Neutrophil (primary cell): ENCODE results near the gene E2F3.

Source experiments
- H3K27ac ChIP-seq: fragments of 200-600 bp; sonication (generic); 2 replicates; pipeline ENCODE4 v1.5.1; 2016; ENCODE audit warnings: mild to moderate bottlenecking, moderate library complexity
- H3K27me3 ChIP-seq: fragments of 200-600 bp; sonication (generic); 2 replicates; pipeline ENCODE4 v1.6.0; 2016; ENCODE audit warnings: mild to moderate bottlenecking
- H3K36me3 ChIP-seq: fragments of 200-600 bp; sonication (generic); 2 replicates; pipeline ENCODE4 v1.5.1; 2017
- H3K4me1 ChIP-seq, 2 experiments: fragments of 200-600 bp in 1 of 2; sonication (generic) in 1 of 2; 1 replicate in 1 of 2; 2 replicates in 1 of 2; pipeline versions ENCODE4 v1.5.1 to v1.6.1; 2013 to 2016; ENCODE audit warnings: low read depth in 1 of 2, low read length in 1 of 2, mild to moderate bottlenecking in 1 of 2, moderate library complexity in 1 of 2; ENCODE audit not compliant: control insufficient read depth in 1 of 2, insufficient read depth in 1 of 2
- H3K4me3 ChIP-seq, 2 experiments: fragments of 200-600 bp in 1 of 2; sonication (generic) in 1 of 2; 1 replicate in 1 of 2; 2 replicates in 1 of 2; pipeline ENCODE4 v1.5.1; 2013 to 2016; ENCODE audit warnings: low read depth in 1 of 2, low read length in 1 of 2, mild to moderate bottlenecking in 1 of 2, moderate library complexity in 1 of 2
- H3K9me3 ChIP-seq: fragments of 200-600 bp; sonication (generic); 2 replicates; pipeline ENCODE4 v1.5.1; 2016
- CTCF ChIP-seq: fragments of 200-600 bp; sonication (generic); IDR thresholded peaks from 2 replicates; pipeline ENCODE4 v1.5.1; 2016; ENCODE audit warnings: antibody characterized with exemption

Gene E2F3

GRCh38 chr6:20401205-20402091 lies at the start of gene E2F3:
Gene E2F3 (plus strand): TSS chr6:20401879. CDS start chr6:20402233, 354 bp downstream.
- no peaks in the 10 kb centered on the region for H3K36me3 ChIP-seq
- peak within 1 kb of the TSS; percentile 99 for H3K27ac ChIP-seq
- TF ChIP-seq CTCF: peak; percentile 35
- H3K4me1 ChIP-seq: peaks cover 31 to 35% of the 10 kb centered on the region in 2 experiments
- H3K4me3 ChIP-seq: peak within 1 kb of the TSS; percentile 62 to 87
- H3K27me3 ChIP-seq: no peaks in the 10 kb centered on the region
- H3K9me3 ChIP-seq: no peaks in the 10 kb centered on the region

- no peaks in the 10 kb centered on the region for H3K36me3 ChIP-seq
- H3K27me3 ChIP-seq: no peaks in the 10 kb centered on the region
- peaks cover 2% of the 10 kb centered on the region for H3K9me3 ChIP-seq
- H3K4me1 ChIP-seq: peaks cover 0 to 1% of the 10 kb centered on the region in 2 experiments
- no peak overlapping the region for H3K27ac ChIP-seq
- TF ChIP-seq CTCF: no peak
- no peak overlapping the region for H3K4me3 ChIP-seq
These were observed 49.3 kb upstream of the E2F3 start for GRCh38 chr6:20352346-20352745.

- no peaks in the 10 kb centered on the region for H3K4me1 ChIP-seq
- no peak overlapping the region for H3K27ac ChIP-seq
- H3K9me3 ChIP-seq: no peaks in the 10 kb centered on the region
These were observed 48.5 kb upstream of the E2F3 start for GRCh38 chr6:20353134-20353533.

GRCh38 chr6:20354366-20354765 lies 47.3 kb upstream of the E2F3 start:
- H3K9me3 ChIP-seq: no peaks in the 10 kb centered on the region
- no peak for TF ChIP-seq CTCF
- H3K4me1 ChIP-seq: no peaks in the 10 kb centered on the region
- no peak overlapping the region for H3K4me3 ChIP-seq
- no peak overlapping the region for H3K27ac ChIP-seq
- H3K27me3 ChIP-seq: no peaks in the 10 kb centered on the region
- no peaks in the 10 kb centered on the region for H3K36me3 ChIP-seq

More at GRCh38 chr6:20353134-20353533, 48.5 kb upstream of the E2F3 start:
- TF ChIP-seq CTCF: no peak
- H3K36me3 ChIP-seq: no peaks in the 10 kb centered on the region
- H3K4me3 ChIP-seq: no peak overlapping the region
- no peaks in the 10 kb centered on the region for H3K27me3 ChIP-seq

GRCh38 chr6:20360471-20361119 lies 41.1 kb upstream of the E2F3 start:
- no peak for TF ChIP-seq CTCF
- H3K36me3 ChIP-seq: no peaks in the 10 kb centered on the region

More at GRCh38 chr6:20360471-20361119, 41.1 kb upstream of the E2F3 start:
- H3K27me3 ChIP-seq: no peaks in the 10 kb centered on the region
- no peaks in the 10 kb centered on the region for H3K9me3 ChIP-seq
- no peak overlapping the region for H3K4me3 ChIP-seq
- no peaks in the 10 kb centered on the region for H3K4me1 ChIP-seq
- no peak overlapping the region for H3K27ac ChIP-seq
